Body of pancreas (tissue), 4 donors: ENCODE data around the gene LRRC3.

Source experiments
- POLR2A ChIP-seq, 3 donors: fragments of 450-650 bp; IDR thresholded peaks; one replicate each; pipeline ENCODE4 v1.6.1; 2016; ENCODE audit warnings: antibody characterized with exemption in 3 of 3, mild to moderate bottlenecking in 2 of 3
- TF ChIP-seq, protein P1 (sequence below), 7 experiments: fragments of 450-650 bp in 4 of 7; fragments of 200-600 bp in 3 of 7; sonication (generic) in 3 of 7; IDR thresholded peaks; one replicate each; pipeline ENCODE4 v1.5.1; 2016 to 2019; ENCODE audit warnings: antibody characterized with exemption in 7 of 7

DNA sequence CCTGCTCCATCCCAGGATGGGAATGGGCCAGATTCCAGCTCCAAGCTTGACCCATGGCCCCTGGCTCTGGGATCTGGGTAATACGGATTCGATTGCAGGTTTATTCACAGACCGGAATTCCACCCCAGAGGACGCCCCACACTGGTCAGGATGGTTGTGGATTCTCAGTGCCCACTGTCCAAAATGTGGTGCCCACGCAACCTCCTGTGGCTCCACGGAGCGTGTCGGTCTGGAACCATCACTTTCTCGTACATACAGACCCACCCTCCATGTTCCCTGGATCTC, 53.1 kb downstream of the LRRC3 start:
- TF ChIP-seq, protein P1, sequence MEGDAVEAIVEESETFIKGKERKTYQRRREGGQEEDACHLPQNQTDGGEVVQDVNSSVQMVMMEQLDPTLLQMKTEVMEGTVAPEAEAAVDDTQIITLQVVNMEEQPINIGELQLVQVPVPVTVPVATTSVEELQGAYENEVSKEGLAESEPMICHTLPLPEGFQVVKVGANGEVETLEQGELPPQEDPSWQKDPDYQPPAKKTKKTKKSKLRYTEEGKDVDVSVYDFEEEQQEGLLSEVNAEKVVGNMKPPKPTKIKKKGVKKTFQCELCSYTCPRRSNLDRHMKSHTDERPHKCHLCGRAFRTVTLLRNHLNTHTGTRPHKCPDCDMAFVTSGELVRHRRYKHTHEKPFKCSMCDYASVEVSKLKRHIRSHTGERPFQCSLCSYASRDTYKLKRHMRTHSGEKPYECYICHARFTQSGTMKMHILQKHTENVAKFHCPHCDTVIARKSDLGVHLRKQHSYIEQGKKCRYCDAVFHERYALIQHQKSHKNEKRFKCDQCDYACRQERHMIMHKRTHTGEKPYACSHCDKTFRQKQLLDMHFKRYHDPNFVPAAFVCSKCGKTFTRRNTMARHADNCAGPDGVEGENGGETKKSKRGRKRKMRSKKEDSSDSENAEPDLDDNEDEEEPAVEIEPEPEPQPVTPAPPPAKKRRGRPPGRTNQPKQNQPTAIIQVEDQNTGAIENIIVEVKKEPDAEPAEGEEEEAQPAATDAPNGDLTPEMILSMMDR (IDR thresholded peaks at IDR 0.05): no peak
- no peak for TF ChIP-seq POLR2A (IDR thresholded peaks at IDR 0.05)
